RWPE2 (cell line): ENCODE measurements around the gene KRTAP12-1.

Source experiments
- ATAC-seq: fragments of 200-7000 bp; cut with Tn5 transposase; 3 replicates; pipeline ENCODE4 v1.9.1; 2021; ENCODE audit warnings: low read depth
- DNase-seq: peaks from one replicate; pipeline ENCODE4 v3.0.0-alpha.2; 2020; ENCODE audit warnings: low spot score
- H3K27ac ChIP-seq: fragments of 450-650 bp; 2 replicates; pipeline ENCODE4 v1.5.1; 2017; ENCODE audit warnings: mild to moderate bottlenecking; ENCODE audit not compliant: poor library complexity, severe bottlenecking
- H3K27me3 ChIP-seq: fragments of 250-450 bp; sonication (Bioruptor Pico); 2 replicates; pipeline ENCODE4 v1.5.1; 2021; ENCODE audit warnings: mild to moderate bottlenecking, moderate library complexity; ENCODE audit not compliant: insufficient read depth, poor library complexity, severe bottlenecking
- H3K36me3 ChIP-seq: fragments of 250-450 bp; sonication (Bioruptor Pico); 2 replicates; pipeline ENCODE4 v1.5.1; 2020; ENCODE audit warnings: low read depth, mild to moderate bottlenecking, moderate library complexity
- H3K4me1 ChIP-seq: fragments of 250-450 bp; sonication (Bioruptor Pico); 2 replicates; pipeline ENCODE4 v1.5.1; 2021; ENCODE audit warnings: mild to moderate bottlenecking, moderate library complexity; ENCODE audit not compliant: insufficient read depth, poor library complexity, severe bottlenecking
- H3K4me3 ChIP-seq: fragments of 250-450 bp; sonication (Bioruptor Pico); 2 replicates; pipeline ENCODE4 v1.5.1; 2021; ENCODE audit warnings: mild to moderate bottlenecking, moderate library complexity; ENCODE audit not compliant: severe bottlenecking
- H3K9me3 ChIP-seq: fragments of 250-450 bp; sonication (Bioruptor Pico); 2 replicates; pipeline ENCODE4 v1.5.1; 2021; ENCODE audit warnings: mild to moderate bottlenecking, moderate library complexity; ENCODE audit not compliant: severe bottlenecking
- TF ChIP-seq, protein P1 (sequence below): fragments of 450-650 bp; IDR thresholded peaks from one replicate; pipeline ENCODE4 v1.5.1; 2017; ENCODE audit warnings: mild to moderate bottlenecking, moderate library complexity; ENCODE audit not compliant: poor library complexity, severe bottlenecking

The KRTAP12-1 gene, protein sequence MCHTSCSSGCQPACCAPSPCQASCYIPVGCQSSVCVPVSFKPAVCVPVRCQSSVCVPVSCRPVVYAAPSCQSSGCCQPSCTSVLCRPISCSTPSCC

DNA sequence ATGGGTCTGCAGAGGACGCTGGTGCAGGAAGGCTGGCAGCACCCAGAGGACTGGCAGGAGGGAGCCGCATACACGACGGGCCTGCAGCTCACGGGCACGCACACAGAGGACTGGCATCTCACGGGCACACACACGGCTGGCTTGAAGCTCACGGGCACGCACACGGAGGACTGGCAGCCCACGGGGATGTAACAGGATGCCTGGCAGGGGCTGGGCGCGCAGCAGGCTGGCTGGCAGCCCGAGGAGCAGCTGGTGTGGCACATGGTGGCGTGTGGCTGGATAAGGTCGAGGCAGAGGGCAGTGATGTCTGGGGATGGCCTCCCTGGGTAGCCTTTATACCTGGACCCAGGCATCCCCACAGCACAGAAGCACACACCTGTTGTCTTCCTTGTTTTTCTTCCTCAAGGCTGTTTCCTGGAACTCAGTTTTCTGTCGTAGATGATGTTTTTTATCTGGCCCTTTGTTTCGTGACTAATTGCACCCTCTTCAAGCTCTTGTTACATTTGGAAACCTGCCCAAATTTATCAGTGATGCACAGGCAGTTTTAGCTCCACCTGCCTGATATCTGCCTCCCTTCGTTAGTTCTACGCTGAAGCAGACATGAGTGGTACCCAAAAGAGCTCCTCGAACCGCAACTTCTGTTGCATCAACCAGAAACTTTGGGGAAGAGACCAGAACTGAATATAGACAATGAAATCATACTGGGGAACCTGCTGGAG is at the start of gene KRTAP12-1:
Gene KRTAP12-1 (minus strand): TSS at position 303 of the 719 bp plus-strand sequence. CDS start 40 bp downstream, at position 263.
- no peaks in the 10 kb centered on the region for H3K4me1 ChIP-seq
- DNase-seq (no peak), ATAC-seq (no peak)
- no peaks in the 10 kb centered on the region for H3K36me3 ChIP-seq
- no peak within 1 kb of the TSS for H3K27ac ChIP-seq
- TF ChIP-seq, protein P1, sequence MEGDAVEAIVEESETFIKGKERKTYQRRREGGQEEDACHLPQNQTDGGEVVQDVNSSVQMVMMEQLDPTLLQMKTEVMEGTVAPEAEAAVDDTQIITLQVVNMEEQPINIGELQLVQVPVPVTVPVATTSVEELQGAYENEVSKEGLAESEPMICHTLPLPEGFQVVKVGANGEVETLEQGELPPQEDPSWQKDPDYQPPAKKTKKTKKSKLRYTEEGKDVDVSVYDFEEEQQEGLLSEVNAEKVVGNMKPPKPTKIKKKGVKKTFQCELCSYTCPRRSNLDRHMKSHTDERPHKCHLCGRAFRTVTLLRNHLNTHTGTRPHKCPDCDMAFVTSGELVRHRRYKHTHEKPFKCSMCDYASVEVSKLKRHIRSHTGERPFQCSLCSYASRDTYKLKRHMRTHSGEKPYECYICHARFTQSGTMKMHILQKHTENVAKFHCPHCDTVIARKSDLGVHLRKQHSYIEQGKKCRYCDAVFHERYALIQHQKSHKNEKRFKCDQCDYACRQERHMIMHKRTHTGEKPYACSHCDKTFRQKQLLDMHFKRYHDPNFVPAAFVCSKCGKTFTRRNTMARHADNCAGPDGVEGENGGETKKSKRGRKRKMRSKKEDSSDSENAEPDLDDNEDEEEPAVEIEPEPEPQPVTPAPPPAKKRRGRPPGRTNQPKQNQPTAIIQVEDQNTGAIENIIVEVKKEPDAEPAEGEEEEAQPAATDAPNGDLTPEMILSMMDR: no peak
- H3K9me3 ChIP-seq: no peaks in the 10 kb centered on the region
- no peak within 1 kb of the TSS for H3K4me3 ChIP-seq
- H3K27me3 ChIP-seq: peaks cover 26% of the 10 kb centered on the region

DNA sequence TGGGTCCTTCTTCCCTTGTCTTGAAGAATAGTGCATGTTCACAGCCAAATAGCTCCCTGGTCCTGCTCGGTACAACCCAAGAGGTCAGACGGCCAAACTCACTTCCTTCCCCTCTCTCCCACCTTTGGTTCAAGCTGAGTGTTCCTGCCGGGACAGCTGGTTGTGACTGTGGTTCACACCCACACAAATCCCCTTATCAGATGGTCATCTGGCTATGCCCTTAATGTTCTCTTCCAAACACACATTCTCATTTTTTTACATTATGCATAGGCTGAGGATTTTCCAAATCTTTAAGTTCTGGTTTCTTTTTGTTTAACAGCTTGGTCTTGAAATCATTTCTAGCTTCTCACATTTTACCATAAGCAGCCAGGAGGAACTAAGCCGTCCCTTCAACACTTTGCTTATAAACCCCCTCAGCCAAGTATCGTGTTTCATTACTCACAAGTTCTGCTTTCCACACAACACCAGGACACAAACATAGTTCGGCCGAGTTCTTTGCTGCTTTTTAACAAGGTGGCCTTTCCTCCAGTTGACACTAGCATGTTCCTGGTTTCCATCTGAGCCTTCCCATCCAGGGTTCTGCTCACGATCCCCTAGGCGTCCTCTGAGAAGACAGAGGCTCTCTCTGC is 49.1 kb upstream of the KRTAP12-1 start:
- Histone ChIP-seq H3K9me3 (no peaks in the 10 kb centered on the region), H3K27me3 (peaks cover 11% of the 10 kb centered on the region), H3K27ac (no peak overlapping the region), H3K4me3 (no peak overlapping the region), H3K36me3 (no peaks in the 10 kb centered on the region), H3K4me1 (no peaks in the 10 kb centered on the region)
- ATAC-seq (no peak), DNase-seq (no peak)
- TF ChIP-seq, protein P1: no peak

DNA sequence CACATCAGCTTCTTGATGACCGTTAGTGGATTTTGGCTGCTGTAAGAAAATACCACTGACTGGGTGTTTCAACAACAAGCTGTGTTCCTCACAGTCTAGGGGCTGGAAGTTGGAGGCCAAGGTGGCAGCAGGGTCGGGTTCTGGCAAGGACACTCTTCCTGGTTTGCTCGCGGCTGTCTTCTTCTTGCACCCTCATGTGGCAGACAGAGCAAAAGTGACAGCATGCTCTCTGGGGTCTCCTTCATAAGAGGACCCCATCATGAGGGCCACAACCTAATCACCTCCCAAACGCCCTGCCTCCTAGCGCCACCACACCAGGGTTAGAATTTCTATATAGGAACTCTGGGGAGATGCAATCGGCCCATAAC is 48.0 kb upstream of the KRTAP12-1 start:
- no peaks in the 10 kb centered on the region for H3K4me1 ChIP-seq
- no peaks in the 10 kb centered on the region for H3K36me3 ChIP-seq
- peaks cover 20% of the 10 kb centered on the region for H3K27me3 ChIP-seq
- no peak for DNase-seq
- no peak; the same call in 2 of the 3 replicates for ATAC-seq
- TF ChIP-seq, protein P1: no peak
- no peaks in the 10 kb centered on the region for H3K9me3 ChIP-seq
- no peak overlapping the region for H3K4me3 ChIP-seq
- no peak overlapping the region for H3K27ac ChIP-seq

DNA sequence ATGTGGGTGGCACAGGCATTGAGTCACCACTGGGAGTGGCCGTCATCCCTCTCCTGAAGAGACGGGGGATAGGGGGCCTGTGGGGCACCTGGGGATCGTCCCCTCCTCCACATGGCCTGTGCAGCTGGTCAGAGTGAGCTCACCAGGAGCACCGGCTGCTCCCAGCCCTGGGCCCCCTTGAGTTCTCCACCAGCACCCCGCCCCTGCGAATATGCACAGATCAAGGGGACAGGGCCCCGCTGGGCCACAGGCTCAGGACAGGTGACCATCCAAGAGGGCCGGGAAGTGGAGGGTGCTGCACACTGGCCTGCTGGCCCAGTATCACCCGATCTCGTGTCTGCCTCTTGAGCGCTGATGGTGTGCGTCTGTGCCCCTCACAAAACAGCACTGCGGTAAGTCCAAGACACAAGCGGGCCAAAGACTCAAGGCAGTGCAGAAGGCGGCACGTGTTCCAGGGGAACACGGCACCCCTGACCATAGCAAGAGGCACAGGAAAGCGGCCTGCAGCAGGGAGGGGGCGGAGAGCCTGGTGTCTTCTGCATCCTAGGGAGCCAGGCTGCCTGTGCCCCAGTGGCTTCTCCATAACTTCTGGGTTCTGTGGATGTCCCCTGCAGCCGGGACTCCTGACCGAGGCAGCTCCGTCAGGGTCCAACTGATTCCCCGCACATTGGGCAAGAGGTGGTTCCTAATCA is 47.5 kb upstream of the KRTAP12-1 start:
- Histone ChIP-seq H3K4me3 (no peak overlapping the region), H3K4me1 (no peaks in the 10 kb centered on the region), H3K9me3 (no peaks in the 10 kb centered on the region), H3K27ac (no peak overlapping the region), H3K36me3 (no peaks in the 10 kb centered on the region), H3K27me3 (peaks cover 24% of the 10 kb centered on the region)
- TF ChIP-seq, protein P1: no peak
- DNase-seq: no peak
- ATAC-seq: no peak
